ENCODE results near the gene IL34.

IL34 gene

DNA sequence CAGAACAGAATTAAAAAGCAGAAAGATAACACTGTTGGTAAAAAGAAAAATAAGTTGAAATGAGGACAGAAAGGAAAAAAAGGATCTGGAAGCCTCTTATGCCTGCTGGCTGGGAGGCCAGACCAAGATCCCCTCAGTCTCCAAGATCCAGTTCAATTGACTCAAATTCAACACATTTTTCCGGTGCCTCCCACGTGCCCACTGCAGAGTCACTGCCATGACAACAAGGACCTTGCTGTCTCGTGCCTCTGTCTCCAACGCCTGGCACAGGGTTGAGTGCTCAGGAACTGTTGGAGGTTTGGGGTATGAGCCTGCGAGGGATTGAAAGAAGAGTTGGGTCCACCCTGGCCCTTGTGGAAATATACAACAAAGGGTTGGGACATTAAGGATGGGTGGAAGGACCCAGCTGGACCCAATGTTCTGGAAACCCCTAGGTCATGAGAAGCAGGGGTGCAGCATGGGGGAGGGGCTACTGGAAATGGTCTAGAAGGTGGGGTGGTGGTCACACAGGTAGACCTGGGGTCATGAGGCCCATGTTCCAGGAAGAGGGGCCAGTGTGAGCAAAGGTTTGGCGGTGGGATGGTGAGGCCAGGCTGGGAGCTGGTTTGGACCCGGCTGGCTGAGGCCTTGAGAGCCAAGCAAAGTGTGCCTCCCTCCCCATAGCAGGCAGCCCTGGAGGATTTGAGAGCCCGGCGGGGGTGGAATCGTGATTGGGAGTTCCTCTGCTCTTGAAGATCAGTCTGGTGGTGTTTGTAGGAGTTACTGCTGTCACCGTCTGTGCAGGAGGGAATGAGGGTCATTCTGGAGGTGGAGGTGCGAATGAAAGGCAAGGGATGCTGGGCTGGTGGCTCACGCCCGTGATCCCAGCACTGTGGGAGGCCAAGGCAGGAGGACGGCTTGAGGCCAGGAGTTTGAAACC, 1.3 kb downstream of the IL34 start:
- DNase-seq (ENCODE audit: low read depth), result no peak
- no peak overlapping the region for H3K4me3 ChIP-seq (ENCODE audit: low read depth, low read length)
- TF ChIP-seq, protein P1, sequence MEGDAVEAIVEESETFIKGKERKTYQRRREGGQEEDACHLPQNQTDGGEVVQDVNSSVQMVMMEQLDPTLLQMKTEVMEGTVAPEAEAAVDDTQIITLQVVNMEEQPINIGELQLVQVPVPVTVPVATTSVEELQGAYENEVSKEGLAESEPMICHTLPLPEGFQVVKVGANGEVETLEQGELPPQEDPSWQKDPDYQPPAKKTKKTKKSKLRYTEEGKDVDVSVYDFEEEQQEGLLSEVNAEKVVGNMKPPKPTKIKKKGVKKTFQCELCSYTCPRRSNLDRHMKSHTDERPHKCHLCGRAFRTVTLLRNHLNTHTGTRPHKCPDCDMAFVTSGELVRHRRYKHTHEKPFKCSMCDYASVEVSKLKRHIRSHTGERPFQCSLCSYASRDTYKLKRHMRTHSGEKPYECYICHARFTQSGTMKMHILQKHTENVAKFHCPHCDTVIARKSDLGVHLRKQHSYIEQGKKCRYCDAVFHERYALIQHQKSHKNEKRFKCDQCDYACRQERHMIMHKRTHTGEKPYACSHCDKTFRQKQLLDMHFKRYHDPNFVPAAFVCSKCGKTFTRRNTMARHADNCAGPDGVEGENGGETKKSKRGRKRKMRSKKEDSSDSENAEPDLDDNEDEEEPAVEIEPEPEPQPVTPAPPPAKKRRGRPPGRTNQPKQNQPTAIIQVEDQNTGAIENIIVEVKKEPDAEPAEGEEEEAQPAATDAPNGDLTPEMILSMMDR (IDR thresholded peaks at IDR 0.05; ENCODE audit: control insufficient read depth, extremely low read depth, insufficient read depth), result no peak

DNA sequence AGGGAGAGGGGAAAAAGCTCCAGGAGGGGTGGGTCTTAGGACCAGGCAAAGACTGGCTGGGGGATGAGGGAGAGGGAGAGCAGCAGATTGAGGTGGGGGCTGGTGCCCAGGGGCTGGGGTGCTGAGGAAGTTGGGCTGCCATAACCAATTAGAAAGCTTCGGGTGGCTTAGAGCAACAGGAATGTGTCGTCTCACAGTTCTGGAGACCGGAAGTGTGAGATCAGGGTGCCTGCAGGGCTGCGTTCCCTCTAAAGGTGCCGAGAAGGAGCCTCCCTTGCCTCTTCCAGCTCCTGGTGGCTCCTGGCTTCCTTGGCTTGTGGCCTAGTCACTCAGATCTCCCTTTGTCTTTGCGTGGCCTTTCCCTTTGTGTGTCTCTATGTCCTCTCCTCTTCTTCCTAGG, 2.2 kb downstream of the IL34 start:
- TF ChIP-seq, protein P1 (IDR thresholded peaks at IDR 0.05; ENCODE audit: control insufficient read depth, extremely low read depth, insufficient read depth), result no peak
- no peak for DNase-seq (ENCODE audit: low read depth)
- no peak overlapping the region for H3K4me3 ChIP-seq (ENCODE audit: low read depth, low read length)

DNA sequence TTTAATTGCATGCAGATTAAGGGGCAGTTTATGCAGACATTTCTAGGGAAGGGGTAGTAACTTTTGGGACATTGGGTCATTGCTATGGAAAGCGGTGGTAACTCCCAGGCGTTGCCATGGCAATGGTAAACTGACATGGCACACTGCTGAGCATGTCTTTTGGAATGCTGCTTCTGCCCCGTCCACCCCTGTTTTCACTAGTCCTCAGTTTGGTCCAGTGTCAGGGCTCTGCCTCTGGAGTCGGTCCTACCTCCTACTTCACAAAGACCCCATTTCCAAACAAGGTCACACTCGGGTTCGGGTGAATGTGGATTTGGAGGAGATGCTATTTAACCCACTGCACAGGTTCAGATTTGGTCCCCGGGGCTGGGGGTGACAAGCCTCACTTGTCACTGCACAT, 2.9 kb downstream of the IL34 start:
- DNase-seq (ENCODE audit: low read depth), result no peak
- no peak overlapping the region for H3K4me3 ChIP-seq (ENCODE audit: low read depth, low read length)
- TF ChIP-seq, protein P1 (IDR thresholded peaks at IDR 0.05; ENCODE audit: control insufficient read depth, extremely low read depth, insufficient read depth), result no peak

DNA sequence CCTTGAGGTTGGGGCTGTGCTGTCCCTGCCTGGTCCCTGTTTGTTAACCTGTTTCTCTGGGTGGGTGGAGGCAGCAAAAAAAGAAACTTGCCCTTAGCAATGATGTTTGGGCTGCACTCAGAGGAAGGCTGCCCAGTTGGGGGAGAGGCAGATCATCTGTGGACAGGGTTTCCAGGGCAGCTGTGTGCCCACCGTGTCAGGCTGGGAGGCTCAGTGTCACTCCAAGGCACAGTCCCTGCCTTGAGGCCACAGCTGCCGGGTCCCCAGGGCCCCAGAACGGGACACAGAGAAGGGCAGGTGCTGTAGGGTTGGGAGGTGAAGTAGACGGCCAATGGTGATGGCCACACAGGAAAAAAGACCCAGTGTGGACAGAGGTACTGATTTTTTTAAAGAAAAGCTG, 3.9 kb downstream of the IL34 start:
- H3K4me3 ChIP-seq (ENCODE audit: low read depth, low read length), result no peak overlapping the region
- no peak for DNase-seq (ENCODE audit: low read depth)
- TF ChIP-seq, protein P1 (IDR thresholded peaks at IDR 0.05; ENCODE audit: control insufficient read depth, extremely low read depth, insufficient read depth), result no peak

DNA sequence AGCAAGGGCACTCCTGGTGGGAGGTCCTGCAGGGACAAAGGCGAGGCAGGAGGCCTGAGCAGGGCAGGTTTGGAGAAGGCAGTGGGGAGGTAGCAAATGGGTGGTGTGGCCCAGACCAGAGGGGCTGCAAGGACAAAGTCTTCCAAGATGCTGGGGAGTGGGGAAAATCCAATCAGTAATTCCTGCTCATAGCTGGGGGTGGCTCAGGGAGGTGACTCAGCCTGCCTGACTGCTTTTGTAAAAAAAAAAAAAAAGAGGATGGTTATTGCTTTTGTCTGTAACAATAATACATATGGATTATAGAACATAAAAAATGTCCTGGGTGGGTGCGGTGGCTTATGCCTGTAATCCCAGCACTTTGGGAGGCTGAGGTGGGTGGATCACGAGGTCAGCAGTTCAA, 5.2 kb downstream of the IL34 start:
- DNase-seq (ENCODE audit: low read depth), result no peak

DNA sequence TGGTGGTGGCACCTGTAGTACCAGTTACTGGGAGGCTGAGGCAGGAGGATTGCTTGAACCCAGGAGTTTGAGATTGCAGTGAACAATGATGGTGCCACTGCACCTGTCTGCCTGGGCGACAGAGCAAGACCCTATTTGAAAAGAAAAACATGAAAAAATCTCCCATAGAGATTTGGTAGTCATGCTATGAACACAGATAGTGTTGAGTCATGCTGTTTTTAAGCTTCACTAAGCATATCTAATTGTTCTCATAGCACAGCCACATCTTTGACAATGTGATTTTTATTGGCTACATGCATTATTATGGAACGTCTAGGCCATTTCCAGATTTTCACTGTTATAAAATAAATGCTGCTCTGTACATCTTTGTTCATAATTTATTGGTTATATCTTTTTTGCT, 6.0 kb downstream of the IL34 start:
- TF ChIP-seq, protein P1 (IDR thresholded peaks at IDR 0.05; ENCODE audit: control insufficient read depth, extremely low read depth, insufficient read depth), result no peak
- no peak for DNase-seq (ENCODE audit: low read depth)
- no peak overlapping the region for H3K4me3 ChIP-seq (ENCODE audit: low read depth, low read length)

More for the DNA sequence above, 5.2 kb downstream of the IL34 start:
- H3K4me3 ChIP-seq (ENCODE audit: low read depth, low read length), result no peak overlapping the region
- TF ChIP-seq, protein P1 (IDR thresholded peaks at IDR 0.05; ENCODE audit: control insufficient read depth, extremely low read depth, insufficient read depth), result no peak

DNA sequence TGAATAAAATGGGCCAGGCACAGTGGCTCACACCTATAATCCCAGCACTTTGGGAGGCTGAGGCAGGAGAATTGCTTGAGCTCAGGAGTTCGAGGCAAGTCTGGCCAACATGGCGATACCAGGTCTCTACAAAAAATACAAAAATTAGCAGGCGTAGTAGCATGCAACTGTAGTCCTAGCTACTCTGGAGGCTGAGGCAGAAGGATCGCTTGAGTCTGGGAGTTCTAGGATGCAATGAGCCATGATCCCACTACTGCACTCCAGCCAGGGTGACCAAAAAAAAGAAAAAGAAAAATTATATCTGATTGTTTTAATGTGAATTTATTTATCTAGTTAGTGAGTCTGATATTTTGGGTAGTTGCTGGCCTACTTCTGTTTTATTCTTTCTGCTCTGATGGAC, 7.0 kb downstream of the IL34 start:
- TF ChIP-seq, protein P1 (IDR thresholded peaks at IDR 0.05; ENCODE audit: control insufficient read depth, extremely low read depth, insufficient read depth), result no peak
- no peak for DNase-seq (ENCODE audit: low read depth)
- no peak overlapping the region for H3K4me3 ChIP-seq (ENCODE audit: low read depth, low read length)
